ENCODE results near the gene C1RL. TPM values are rescaled to one million over a fixed set of nuclear protein-coding genes. Genes with fewer than 3 reads are reported as not detected.
"Not testable (repeated sequence)": the region's sequence is repeated elsewhere in the genome, so short reads cannot be mapped to it uniquely, and the experiment has no call there.

Gene C1RL
- total RNA-seq, 2 experiments from 2014 or later = 10.3 to 11.5 TPM

DNA sequence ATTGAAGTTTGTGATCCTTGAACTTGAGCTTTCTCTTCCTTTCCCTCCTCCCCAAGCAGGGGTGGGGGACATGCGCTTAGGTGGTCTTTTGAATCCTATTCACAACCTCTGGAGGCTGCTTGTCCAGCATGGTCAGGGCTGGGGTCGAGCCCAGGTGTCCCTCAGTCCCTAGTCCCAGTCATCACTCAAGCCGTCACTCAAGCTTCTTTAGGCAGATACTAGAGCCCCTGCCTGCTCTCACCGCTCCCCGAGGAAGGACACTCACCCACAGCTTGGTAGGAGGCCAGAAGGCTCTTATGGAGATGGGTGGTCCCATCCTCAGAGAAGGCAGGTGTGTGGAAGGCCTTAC is 532 bp upstream of the C1RL start:
- Mint-ChIP-seq H3K27me3 (ENCODE audit: low read depth) (no peaks in the 10 kb centered on the region), H3K36me3 (ENCODE audit: low read depth) (peaks cover 22% of the 10 kb centered on the region), H3K9me3 (peaks cover 13% of the 10 kb centered on the region), H3K27ac (peak overlapping the region; percentile 97), H3K4me1 (ENCODE audit: low read depth) (peaks cover 29% of the 10 kb centered on the region), H3K4me3 (peak overlapping the region; percentile 95)
- CTCF ChIA-PET = interaction anchor here (0.7 to 5.3 kb wide), 13 partner anchors 10 to 185 kb away, joined by 3 to 30 read pairs (median 4); partner anchors contain the start of genes C12orf57, C1R and RNU7-1
- no peak for DNase-seq
- intact Hi-C loops (cut with micrococcal nuclease) = loop anchor here (1.0 to 5.0 kb wide), 4 partner anchors 80 to 257 kb away; partner anchors contain the start of genes CDCA3, EMG1, PEX5 and PHB2

DNA sequence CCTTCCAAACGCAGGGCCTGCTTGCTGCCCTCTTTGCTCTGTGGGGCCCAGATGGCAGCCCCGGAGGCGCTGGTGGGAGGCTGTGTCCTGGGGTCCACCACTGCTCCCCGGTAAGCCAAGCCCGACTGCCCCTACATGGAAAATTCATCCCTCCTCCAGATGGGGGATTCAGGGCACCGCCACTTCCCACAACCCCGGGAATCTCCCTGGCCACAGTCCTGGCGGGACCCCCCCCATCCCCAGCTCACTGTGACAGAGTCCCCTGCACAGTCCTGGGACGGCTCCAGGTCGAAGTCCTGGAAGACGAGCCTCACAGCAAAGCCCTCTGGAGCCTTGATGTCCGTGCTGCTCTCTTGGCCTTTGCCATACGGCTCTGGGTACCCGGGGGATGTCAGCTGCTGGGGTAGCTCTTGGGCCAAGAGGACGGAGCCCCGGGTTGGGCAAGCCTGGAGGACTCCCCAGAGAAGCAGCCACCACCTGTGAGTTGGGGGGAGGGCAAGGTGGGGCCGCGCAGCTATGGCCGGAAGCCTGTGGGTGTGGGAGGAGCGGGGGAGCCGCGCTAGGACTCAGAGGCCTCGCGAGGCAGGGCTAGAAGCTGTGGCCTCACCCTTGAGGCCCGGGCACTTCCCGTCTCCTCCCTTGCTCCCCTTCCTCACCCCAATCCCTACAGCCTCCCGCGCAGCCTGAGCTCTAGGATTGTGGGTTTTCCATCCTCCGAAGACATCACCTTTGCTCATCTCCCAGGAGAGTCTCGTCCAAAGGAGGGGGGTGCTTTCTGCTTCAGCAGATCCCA is 815 bp downstream of the C1RL start:
- peaks cover 13% of the 10 kb centered on the region for H3K9me3 Mint-ChIP-seq
- DNase-seq = peak; percentile 88
- CTCF ChIA-PET = interaction anchor here (0.6 to 5.3 kb wide), 19 partner anchors 12 to 530 kb away, joined by 3 to 30 read pairs (median 3); partner anchors contain the start of genes C12orf57, C1R, LPCAT3 and RNU7-1
- no peaks in the 10 kb centered on the region for H3K27me3 Mint-ChIP-seq (ENCODE audit: low read depth)
- peak overlapping the region; percentile 95 for H3K4me3 Mint-ChIP-seq
- intact Hi-C loops (cut with micrococcal nuclease) = loop anchor here (1.0 to 5.0 kb wide), 5 partner anchors 22 to 256 kb away; partner anchors contain the start of genes C12orf57, CDCA3, CLSTN3 and LPCAT3
- peak overlapping the region; percentile 97 for H3K27ac Mint-ChIP-seq
- H3K4me1 Mint-ChIP-seq (ENCODE audit: low read depth) = peaks cover 32% of the 10 kb centered on the region
- peaks cover 22% of the 10 kb centered on the region for H3K36me3 Mint-ChIP-seq (ENCODE audit: low read depth)

DNA sequence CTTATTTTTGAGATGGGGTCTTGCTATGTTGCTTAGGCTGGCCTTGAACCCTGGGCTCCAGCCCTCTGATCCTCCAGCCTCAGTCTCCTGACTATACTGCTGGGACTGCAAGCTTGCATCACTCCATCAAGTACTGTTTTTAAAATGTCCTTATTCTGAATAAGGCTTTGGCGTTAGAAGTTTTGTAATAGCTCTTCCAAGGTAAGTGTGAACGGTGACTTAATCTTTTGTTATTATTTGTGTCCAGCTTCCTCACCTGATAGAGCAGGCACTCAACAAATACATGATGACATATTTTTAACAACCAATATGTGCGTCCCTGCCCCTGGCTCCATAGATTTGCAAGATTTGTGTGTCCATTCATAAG is 1.4 kb downstream of the C1RL start:
- CTCF ChIA-PET = interaction anchor here (0.6 to 5.3 kb wide), 14 partner anchors 8 to 183 kb away, joined by 3 to 30 read pairs (median 3); partner anchors contain the start of genes C12orf57, C1R, LPCAT3 and RNU7-1
- intact Hi-C loops (cut with micrococcal nuclease) = loop anchor here (1.0 to 5.0 kb wide), 5 partner anchors 23 to 255 kb away; partner anchors contain the start of genes C12orf57, CDCA3, CLSTN3 and LPCAT3
- H3K27ac Mint-ChIP-seq = peak overlapping the region; percentile 97
- H3K27me3 Mint-ChIP-seq (ENCODE audit: low read depth) = no peaks in the 10 kb centered on the region
- peak overlapping the region; percentile 95 for H3K4me3 Mint-ChIP-seq
- DNase-seq = no peak
- peaks cover 31% of the 10 kb centered on the region for H3K4me1 Mint-ChIP-seq (ENCODE audit: low read depth)
- peaks cover 13% of the 10 kb centered on the region for H3K9me3 Mint-ChIP-seq
- peaks cover 22% of the 10 kb centered on the region for H3K36me3 Mint-ChIP-seq (ENCODE audit: low read depth)

DNA sequence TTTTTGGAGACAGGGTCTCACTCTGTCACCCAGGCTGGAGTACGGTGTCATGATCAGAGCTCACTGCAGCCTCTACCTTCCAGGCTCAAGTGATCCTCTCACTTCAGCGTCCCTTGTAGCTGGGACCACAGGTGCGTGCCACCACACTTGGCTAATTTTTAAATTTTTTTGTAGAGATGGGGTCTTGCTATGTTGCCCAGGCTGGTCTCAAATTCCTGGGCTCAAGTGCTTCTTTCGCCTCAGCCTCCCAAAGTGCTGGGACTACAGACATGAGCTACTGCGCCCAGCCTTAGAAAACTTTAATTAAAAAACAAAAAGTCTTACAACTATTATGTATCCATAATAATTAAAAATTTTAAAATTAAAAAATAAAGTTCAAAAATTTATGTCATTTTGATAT is 1.8 kb downstream of the C1RL start:
- CTCF ChIA-PET = interaction anchor here (0.6 to 5.3 kb wide), 11 partner anchors 8 to 183 kb away, joined by 3 to 30 read pairs (median 3); partner anchors contain the start of genes C12orf57, C1R, LPCAT3 and RNU7-1
- H3K9me3 Mint-ChIP-seq = peaks cover 13% of the 10 kb centered on the region
- not testable (repeated sequence) for DNase-seq; H3K27me3 Mint-ChIP-seq (ENCODE audit: low read depth); H3K27ac Mint-ChIP-seq; H3K4me3 Mint-ChIP-seq
- H3K36me3 Mint-ChIP-seq (ENCODE audit: low read depth) = peaks cover 22% of the 10 kb centered on the region
- intact Hi-C loops (cut with micrococcal nuclease) = loop anchor here (5.0 kb wide), 1 partner anchor 255 kb away; the partner anchor contains the start of genes CDCA3 and USP5
- H3K4me1 Mint-ChIP-seq (ENCODE audit: low read depth) = peaks cover 35% of the 10 kb centered on the region

DNA sequence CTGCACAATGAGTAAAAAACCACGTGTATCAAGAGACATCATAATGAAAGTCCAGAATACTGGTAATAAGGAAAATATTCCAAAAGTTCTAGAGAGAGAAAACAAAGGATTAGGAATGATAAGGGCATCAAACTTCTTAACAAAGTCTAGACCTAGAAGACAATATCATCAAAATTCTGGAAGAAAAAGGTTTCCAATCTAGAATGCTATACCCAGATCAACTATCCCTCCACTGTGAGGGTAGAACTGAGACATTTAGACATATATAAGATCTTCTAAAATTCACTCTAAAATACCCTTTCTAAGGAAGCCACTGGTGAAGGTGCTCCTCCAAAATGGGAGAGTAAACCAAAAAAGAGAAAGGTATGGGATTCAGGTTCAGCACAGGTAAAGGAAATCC is 2.9 kb downstream of the C1RL start:
- H3K36me3 Mint-ChIP-seq (ENCODE audit: low read depth) = peaks cover 22% of the 10 kb centered on the region
- H3K9me3 Mint-ChIP-seq = peaks cover 13% of the 10 kb centered on the region
- DNase-seq = no peak
- intact Hi-C loops (cut with micrococcal nuclease) = loop anchor here (5.0 kb wide), 1 partner anchor 254 kb away; the partner anchor contains the start of genes CDCA3 and USP5
- H3K27ac Mint-ChIP-seq = no peak overlapping the region
- CTCF ChIA-PET = interaction anchor here (1.4 to 3.8 kb wide), 2 partner anchors 15 to 161 kb away, joined by 3 to 24 read pairs; partner anchors contain the start of genes C12orf57 and RNU7-1
- H3K27me3 Mint-ChIP-seq (ENCODE audit: low read depth) = no peaks in the 10 kb centered on the region
- H3K4me1 Mint-ChIP-seq (ENCODE audit: low read depth) = peaks cover 35% of the 10 kb centered on the region
- H3K4me3 Mint-ChIP-seq = no peak overlapping the region

DNA sequence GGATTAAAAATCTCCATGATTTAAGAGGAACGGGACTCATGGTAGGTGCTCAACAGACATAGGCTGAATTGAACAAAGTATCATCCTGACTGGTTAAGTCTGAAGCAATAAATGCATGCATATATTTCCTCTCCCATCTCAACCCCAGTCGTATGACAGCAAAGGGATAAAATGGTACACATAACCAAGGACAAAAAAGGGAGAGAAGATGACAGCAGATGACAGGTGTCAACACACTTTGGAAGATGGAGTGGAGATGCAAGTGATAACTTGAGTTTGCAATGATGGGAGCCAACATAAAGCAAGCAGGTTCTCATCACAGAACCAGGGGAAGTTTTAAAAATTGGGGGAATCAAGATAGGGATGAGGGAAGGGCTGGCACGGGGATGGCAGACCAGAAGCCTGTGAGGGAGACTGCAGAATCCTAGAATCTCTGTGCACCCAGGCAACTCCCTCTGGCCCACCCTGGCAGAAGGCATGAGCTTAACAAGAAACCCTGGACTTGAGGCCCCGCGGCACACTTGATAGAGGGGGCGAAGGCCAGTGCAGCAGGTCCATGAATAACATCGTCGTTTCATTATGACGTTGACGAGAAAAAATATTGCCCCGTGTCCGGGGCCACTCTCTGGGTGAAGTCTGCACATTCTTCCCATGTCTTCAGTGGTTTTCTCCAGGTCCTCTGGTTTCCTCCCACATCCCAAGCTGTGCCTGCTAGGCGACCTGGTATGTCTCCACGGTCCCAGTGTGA is 5.0 kb downstream of the C1RL start:
- Mint-ChIP-seq H3K9me3 (peaks cover 13% of the 10 kb centered on the region), H3K27me3 (ENCODE audit: low read depth) (no peaks in the 10 kb centered on the region), H3K4me1 (ENCODE audit: low read depth) (peaks cover 30% of the 10 kb centered on the region), H3K4me3 (no peak overlapping the region), H3K27ac (no peak overlapping the region), H3K36me3 (ENCODE audit: low read depth) (peaks cover 22% of the 10 kb centered on the region)
- CTCF ChIA-PET = no interaction called here
- intact Hi-C loops (cut with micrococcal nuclease) = no loop called here
- no peak for DNase-seq

DNA sequence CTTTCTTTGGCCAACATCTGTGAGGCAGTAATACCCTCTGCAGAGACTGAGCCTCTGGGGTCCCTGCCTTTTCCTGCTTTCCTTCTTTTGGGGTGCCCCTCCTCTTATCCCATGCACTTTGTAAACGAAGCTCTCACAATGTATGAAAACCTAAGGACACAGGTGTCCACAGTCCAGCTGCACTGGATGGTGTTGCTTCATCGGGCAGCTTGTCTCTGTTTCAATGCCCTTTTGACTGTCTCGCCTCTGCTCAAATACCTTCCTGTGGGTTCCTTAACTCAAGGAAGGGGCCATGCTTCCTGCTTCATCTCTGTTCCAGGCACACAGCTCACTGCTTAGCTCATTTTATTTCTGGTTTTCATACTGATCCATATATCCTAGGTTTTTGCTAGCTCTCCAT is 6.4 kb downstream of the C1RL start:
- H3K9me3 Mint-ChIP-seq = peaks cover 13% of the 10 kb centered on the region
- CTCF ChIA-PET = interaction anchor here (1.6 to 2.0 kb wide), 2 partner anchors 9 to 10 kb away, joined by 8 to 12 read pairs; partner anchors contain the start of gene C1R
- H3K4me1 Mint-ChIP-seq (ENCODE audit: low read depth) = peaks cover 24% of the 10 kb centered on the region
- H3K27ac Mint-ChIP-seq = no peak overlapping the region
- H3K4me3 Mint-ChIP-seq = no peak overlapping the region
- DNase-seq = no peak
- peaks cover 16% of the 10 kb centered on the region for H3K36me3 Mint-ChIP-seq (ENCODE audit: low read depth)
- intact Hi-C loops (cut with micrococcal nuclease) = no loop called here
- H3K27me3 Mint-ChIP-seq (ENCODE audit: low read depth) = no peaks in the 10 kb centered on the region

DNA sequence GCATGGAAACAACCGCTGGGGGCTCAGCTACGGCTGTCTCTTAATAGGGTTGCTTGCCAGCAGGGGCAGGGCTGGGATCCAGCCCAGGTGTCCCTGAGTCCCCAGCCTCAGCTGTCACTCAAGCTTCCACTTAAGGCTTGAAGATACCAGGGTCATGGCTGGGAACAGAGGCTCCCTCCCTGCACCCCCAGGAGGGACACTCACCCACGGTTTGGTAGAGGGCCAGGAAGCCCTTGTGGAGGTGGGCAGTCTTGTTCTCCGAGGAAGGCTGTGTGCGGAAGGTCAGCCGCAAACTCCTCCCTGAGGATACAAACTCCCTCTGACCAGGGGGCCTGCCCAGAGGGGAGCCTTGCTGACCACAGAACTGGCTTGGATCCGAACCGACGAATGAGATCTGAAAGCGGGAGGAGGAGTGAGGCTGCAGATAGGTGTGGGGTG is 7.3 kb downstream of the C1RL start:
- H3K4me3 Mint-ChIP-seq = no peak overlapping the region

DNA sequence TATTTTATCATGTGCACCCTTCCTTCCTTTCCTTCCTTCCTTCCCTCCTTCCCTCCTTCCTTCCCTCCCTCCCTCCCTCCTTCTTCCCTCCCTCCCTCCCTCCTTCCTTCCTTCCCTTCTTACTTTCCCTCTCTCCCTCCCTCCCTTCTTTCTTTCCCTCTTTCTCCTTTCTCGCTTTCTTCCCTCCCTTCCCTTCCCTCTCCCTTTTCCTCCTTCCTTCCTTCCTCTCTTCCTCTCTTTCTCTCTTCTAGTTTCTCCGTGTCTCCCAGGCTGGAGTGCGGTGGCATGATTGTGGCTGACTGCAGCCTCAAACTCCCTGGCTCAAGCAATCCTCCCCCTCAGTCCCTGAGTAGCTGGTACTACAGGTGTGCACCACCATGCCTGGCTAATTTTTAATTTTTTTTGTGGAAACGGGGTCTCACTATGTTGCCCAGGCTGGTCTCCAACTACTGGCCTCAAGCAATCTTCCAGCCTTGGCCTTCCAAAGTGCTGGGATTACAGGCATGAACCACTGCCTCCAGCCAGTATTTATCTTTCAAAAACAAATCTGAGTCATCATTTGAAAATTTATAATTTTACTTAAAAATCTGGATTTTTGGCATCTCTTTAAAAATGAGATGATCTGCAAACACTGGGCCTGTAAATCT is 7.8 kb downstream of the C1RL start:
- H3K4me3 Mint-ChIP-seq = no peak overlapping the region
- no peaks in the 10 kb centered on the region for H3K27me3 Mint-ChIP-seq (ENCODE audit: low read depth)
- H3K9me3 Mint-ChIP-seq = peaks cover 6% of the 10 kb centered on the region
- intact Hi-C loops (cut with micrococcal nuclease) = no loop called here
- H3K27ac Mint-ChIP-seq = no peak overlapping the region
- H3K4me1 Mint-ChIP-seq (ENCODE audit: low read depth) = peaks cover 16% of the 10 kb centered on the region
- DNase-seq = no peak
- CTCF ChIA-PET = no interaction called here
- peaks cover 12% of the 10 kb centered on the region for H3K36me3 Mint-ChIP-seq (ENCODE audit: low read depth)

More for the DNA sequence above, 7.3 kb downstream of the C1RL start:
- Mint-ChIP-seq H3K36me3 (ENCODE audit: low read depth) (peaks cover 16% of the 10 kb centered on the region), H3K27me3 (ENCODE audit: low read depth) (no peaks in the 10 kb centered on the region), H3K9me3 (peaks cover 11% of the 10 kb centered on the region), H3K4me1 (ENCODE audit: low read depth) (peaks cover 20% of the 10 kb centered on the region), H3K27ac (no peak overlapping the region)
- intact Hi-C loops (cut with micrococcal nuclease) = no loop called here
- no peak for DNase-seq
- CTCF ChIA-PET = interaction anchor here (1.6 to 2.0 kb wide), 2 partner anchors 8 to 11 kb away, joined by 8 to 12 read pairs; partner anchors contain the start of gene C1R

DNA sequence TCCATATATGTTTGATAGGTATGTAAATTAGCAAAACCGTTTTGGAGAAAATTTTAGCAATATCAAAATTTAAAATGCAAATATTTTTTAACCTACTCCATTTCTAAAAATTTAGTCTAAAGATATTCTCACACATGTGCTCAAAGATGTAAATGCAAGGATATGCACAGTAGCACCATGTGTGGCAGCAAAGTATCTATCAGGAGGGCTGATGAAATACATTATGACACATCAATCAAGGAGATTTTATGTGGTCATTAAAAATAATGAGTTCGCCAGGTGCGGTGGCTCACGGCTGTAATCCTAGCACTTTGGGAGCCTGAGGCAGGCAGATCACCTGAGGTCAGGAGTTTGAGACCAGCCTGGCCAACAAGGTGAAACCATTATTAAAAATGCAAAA is 8.8 kb downstream of the C1RL start:
- peaks cover 3% of the 10 kb centered on the region for H3K36me3 Mint-ChIP-seq (ENCODE audit: low read depth)
- CTCF ChIA-PET = no interaction called here

DNA sequence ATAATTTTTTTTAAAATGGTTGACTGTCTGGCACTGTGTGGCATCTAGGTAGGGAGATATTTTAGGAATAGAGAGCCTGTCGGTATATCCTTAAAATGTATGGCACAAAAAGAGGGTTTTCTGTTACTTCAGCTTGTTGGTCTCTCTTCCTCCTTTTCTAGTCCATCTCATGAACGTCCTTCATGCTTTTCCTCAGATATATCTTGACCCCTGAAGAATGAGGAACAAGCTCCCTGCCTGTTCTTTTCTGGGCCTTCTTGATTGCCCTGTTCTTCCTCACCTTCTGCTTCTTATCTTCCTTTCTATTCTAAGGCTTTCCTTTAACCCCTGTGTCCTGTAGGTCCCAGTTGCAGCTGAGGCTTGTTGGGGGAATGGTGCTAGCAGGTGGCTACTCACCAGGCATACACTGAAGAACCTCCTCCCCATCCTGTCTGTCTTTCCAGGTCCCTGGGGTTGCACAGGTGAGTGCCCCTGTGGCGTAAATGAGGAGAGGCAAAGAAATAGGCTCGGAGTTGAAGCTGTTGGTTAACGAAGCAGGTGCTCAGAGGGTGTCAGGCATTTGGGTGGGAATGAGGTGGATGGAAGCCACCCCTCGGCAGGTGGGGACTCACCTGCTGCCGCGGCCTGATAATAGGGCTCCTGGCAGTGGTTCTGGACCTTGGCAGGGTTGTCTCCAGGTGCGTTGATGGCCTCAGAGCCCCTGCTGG is 9.6 kb downstream of the C1RL start:
- Mint-ChIP-seq H3K27me3 (ENCODE audit: low read depth) (no peaks in the 10 kb centered on the region), H3K9me3 (no peaks in the 10 kb centered on the region), H3K36me3 (ENCODE audit: low read depth) (peaks cover 2% of the 10 kb centered on the region), H3K4me1 (ENCODE audit: low read depth) (peaks cover 10% of the 10 kb centered on the region), H3K27ac (no peak overlapping the region), H3K4me3 (no peak overlapping the region)
- no peak for DNase-seq
- intact Hi-C loops (cut with micrococcal nuclease) = no loop called here
- CTCF ChIA-PET = interaction anchor here (0.6 to 1.4 kb wide), 5 partner anchors 8 to 57 kb away, joined by 3 to 5 read pairs (median 3); partner anchors contain the start of gene C1RL

More for the DNA sequence above, 8.8 kb downstream of the C1RL start:
- DNase-seq = no peak
- Mint-ChIP-seq H3K27me3 (ENCODE audit: low read depth) (no peaks in the 10 kb centered on the region), H3K27ac (no peak overlapping the region), H3K4me3 (no peak overlapping the region), H3K9me3 (no peaks in the 10 kb centered on the region), H3K4me1 (ENCODE audit: low read depth) (peaks cover 10% of the 10 kb centered on the region)
- intact Hi-C loops (cut with micrococcal nuclease) = no loop called here
